Lower leg skin (tissue), 4 donors: ENCODE measurements around the gene FBXW9. TPM values are rescaled to one million over a fixed set of nuclear protein-coding genes. Genes with fewer than 3 reads are reported as not detected.
"Not testable (repeated sequence)": the region's sequence is repeated elsewhere in the genome, so short reads cannot be mapped to it uniquely, and the experiment has no call there.

ENCODE experiments used
- DNase-seq, 2 donors: peaks; one replicate each; pipeline ENCODE4 v3.0.0-alpha.2; 2019; ENCODE audit warnings: low spot score in 2 of 2
- H3K4me3 ChIP-seq: fragments of 200-600 bp; sonication (generic); 2 replicates; pipeline ENCODE4 v1.5.1; 2017; ENCODE audit warnings: mild to moderate bottlenecking, low read depth; ENCODE audit not compliant: poor library complexity, severe bottlenecking
- CTCF ChIP-seq, 3 donors: fragments of 450-650 bp; IDR thresholded peaks; one replicate each; pipeline ENCODE4 v1.5.1; 2016; ENCODE audit warnings: antibody characterized with exemption in 3 of 3, mild to moderate bottlenecking in 3 of 3, moderate library complexity in 2 of 3
- POLR2A ChIP-seq, 2 donors: fragments of 450-650 bp; IDR thresholded peaks; one replicate each; pipeline ENCODE4 v1.6.1; 2016 to 2017; ENCODE audit warnings: antibody characterized with exemption in 2 of 2, mild to moderate bottlenecking in 1 of 2, moderate library complexity in 1 of 2
- WGBS, 2 donors: methylation state at CpG; one replicate each; pipeline ENCODE4 v1.1.5; 2018; 5-methylcytosine and 5-hydroxymethylcytosine counted together
- intact Hi-C: fragments of 100-400 bp; cut with DNase I; formaldehyde crosslinking; loops from one replicate; pipeline ENCODE4 v1.15.0; 2023; ENCODE audit warnings: low total_unique reads
- total RNA-seq, 4 donors: library from RNA; depleted of rRNA; stranded (reverse); fragments of >200 nt; gene quantifications; one replicate each; pipeline ENCODE4 v1.1.0, GENCODE V29; 2016

Gene FBXW9
- total RNA-seq, 4 donors from 2014 or later, result 7.2 to 21.4 (median 13.1) TPM

- TF ChIP-seq CTCF (IDR thresholded peaks at IDR 0.05) (no peak), POLR2A (IDR thresholded peaks at IDR 0.05) (no peak)
- intact Hi-C loops, result no loop called here
- WGBS, 2 donors, result 90 to 95% methylated on average over 6 of the region's 6 CpGs
- H3K4me3 ChIP-seq, result no peak overlapping the region
- DNase-seq, result no peak
Measured at GRCh38 chr19:12652219-12652618, 44.2 kb downstream of the FBXW9 start.

- no peak for TF ChIP-seq CTCF (IDR thresholded peaks at IDR 0.05)
- TF ChIP-seq POLR2A (IDR thresholded peaks at IDR 0.05), result no peak
- intact Hi-C loops, result no loop called here
- no peak for DNase-seq
- no peak overlapping the region for H3K4me3 ChIP-seq
- WGBS, 2 donors, result 92 to 93% methylated on average over 10 of the region's 10 CpGs
Measured at GRCh38 chr19:12649941-12650340, 46.5 kb downstream of the FBXW9 start.

- intact Hi-C loops, result no loop called here
- no peak for DNase-seq
- 25 to 41% methylated on average over 27 to 29 of the region's 29 CpGs for WGBS, 2 donors
- H3K4me3 ChIP-seq, result no peak overlapping the region
- TF ChIP-seq CTCF (IDR thresholded peaks at IDR 0.05) (no peak), POLR2A (IDR thresholded peaks at IDR 0.05) (no peak)
Measured at GRCh38 chr19:12648088-12648487, 48.3 kb downstream of the FBXW9 start.

GRCh38 chr19:12647490-12648071 lies 48.9 kb downstream of the FBXW9 start:
- peak in 1 of 2 donors; percentile 19 for DNase-seq
- TF ChIP-seq CTCF (IDR thresholded peaks at IDR 0.05) (no peak), POLR2A (IDR thresholded peaks at IDR 0.05) (no peak)
- no peak overlapping the region for H3K4me3 ChIP-seq
- intact Hi-C loops, result no loop called here
- 11 to 32% methylated on average over 31 of the region's 31 CpGs for WGBS, 2 donors

- no peak for TF ChIP-seq POLR2A (IDR thresholded peaks at IDR 0.05)
- no peak for TF ChIP-seq CTCF (IDR thresholded peaks at IDR 0.05)
- no peak for DNase-seq
- WGBS, 2 donors, result 70 to 81% methylated on average over 8 of the region's 8 CpGs
- no peak overlapping the region for H3K4me3 ChIP-seq
- intact Hi-C loops, result no loop called here
Measured at GRCh38 chr19:12647047-12647446, 49.4 kb downstream of the FBXW9 start.

- no peak for DNase-seq
- TF ChIP-seq POLR2A (IDR thresholded peaks at IDR 0.05) (no peak), CTCF (IDR thresholded peaks at IDR 0.05) (no peak)
- 79 to 89% methylated on average over 10 of the region's 10 CpGs for WGBS, 2 donors
- H3K4me3 ChIP-seq, result no peak overlapping the region
- intact Hi-C loops, result no loop called here
Measured at GRCh38 chr19:12646551-12646950, 49.9 kb downstream of the FBXW9 start.

- intact Hi-C loops, result not testable (repeated sequence)
- 90 to 95% methylated on average over 14 of the region's 14 CpGs for WGBS, 2 donors
Measured at GRCh38 chr19:12643716-12644115, 52.7 kb downstream of the FBXW9 start.

More at GRCh38 chr19:12643716-12644115, 52.7 kb downstream of the FBXW9 start:
- not testable (repeated sequence) for DNase-seq, H3K4me3 ChIP-seq
